ENCODE data around the gene HOMER2.
A peak's percentile ranks its signal among the peaks of the same experiment; 100 is the strongest.
"Not testable (repeated sequence)": the region's sequence is repeated elsewhere in the genome, so short reads cannot be mapped to it uniquely, and the experiment has no call there.

The HOMER2 gene

DNA sequence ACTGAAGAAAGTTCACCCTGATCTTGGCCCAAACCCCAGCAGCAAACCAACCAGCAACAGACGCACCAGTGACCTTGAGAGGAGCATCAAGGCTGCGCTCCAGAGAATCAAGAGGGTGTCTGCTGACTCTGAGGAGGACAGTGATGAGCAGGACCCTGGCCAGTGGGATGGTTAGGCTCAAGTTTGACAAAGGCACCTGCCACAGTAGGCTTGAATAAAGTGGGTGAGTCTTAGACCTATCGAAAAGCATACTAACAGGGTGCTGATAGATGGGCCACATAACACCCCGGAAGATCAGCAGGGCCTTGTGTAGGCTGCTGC, 119.2 kb downstream of the HOMER2 start:
- Histone ChIP-seq H3K27ac (ENCODE audit: low read depth, low read length) (peak overlapping the region; percentile 64), H3K27me3 (ENCODE audit: insufficient read depth, low read length) (no peaks in the 10 kb centered on the region), H3K4me1 (ENCODE audit: control insufficient read depth, insufficient read depth, low read length, unreplicated experiment) (peaks cover 24% of the 10 kb centered on the region), H3K79me2 (ENCODE audit: control insufficient read depth, insufficient read depth, low read length, unreplicated experiment) (peaks cover 4% of the 10 kb centered on the region), H2AFZ (ENCODE audit: low read length, unreplicated experiment) (no peak overlapping the region), H3K4me3 (ENCODE audit: low read depth, low read length) (no peak overlapping the region), H3K36me3 (ENCODE audit: insufficient read depth, low read length) (peaks cover 68% of the 10 kb centered on the region)

DNA sequence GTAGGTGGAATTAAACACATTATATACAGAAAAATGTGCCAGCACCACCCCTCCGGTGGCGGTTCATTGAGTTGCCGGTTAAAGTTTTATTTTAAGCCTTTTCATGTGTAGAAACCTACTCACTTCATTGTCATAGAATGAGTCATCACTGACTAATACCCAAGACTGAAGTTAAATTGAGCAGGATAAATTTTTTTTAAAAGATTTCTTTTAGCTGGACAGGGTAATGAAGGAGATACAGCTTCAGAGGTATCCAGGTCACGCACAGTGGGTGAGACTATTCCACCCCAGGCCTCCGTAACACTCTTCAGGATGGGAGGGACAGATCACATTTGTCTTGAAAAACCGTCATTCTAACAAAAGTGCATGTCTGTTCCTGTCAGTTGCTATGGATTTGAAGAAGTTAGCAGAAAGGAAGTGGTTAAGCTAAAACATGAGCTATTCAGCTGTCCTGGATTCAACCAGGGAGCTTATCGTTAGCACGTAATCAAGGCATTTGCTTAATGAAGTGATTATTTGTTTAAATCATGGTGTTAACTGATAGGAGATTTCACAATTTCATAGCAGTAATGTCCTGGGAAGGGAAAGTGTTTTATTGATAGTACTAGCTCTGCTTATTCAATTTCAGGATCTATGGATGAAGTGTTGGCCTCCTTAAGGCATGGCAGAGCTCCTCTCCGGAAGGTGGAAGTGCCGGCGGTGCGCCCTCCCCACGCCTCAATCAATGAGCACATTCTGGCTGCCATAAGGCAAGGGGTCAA, 119.7 kb downstream of the HOMER2 start:
- H3K27me3 ChIP-seq (ENCODE audit: insufficient read depth, low read length) = no peaks in the 10 kb centered on the region
- peak overlapping the region; percentile 64 for H3K27ac ChIP-seq (ENCODE audit: low read depth, low read length)
- peaks cover 24% of the 10 kb centered on the region for H3K4me1 ChIP-seq (ENCODE audit: control insufficient read depth, insufficient read depth, low read length, unreplicated experiment)
- peaks cover 8% of the 10 kb centered on the region for H3K79me2 ChIP-seq (ENCODE audit: control insufficient read depth, insufficient read depth, low read length, unreplicated experiment)
- peaks cover 68% of the 10 kb centered on the region for H3K36me3 ChIP-seq (ENCODE audit: insufficient read depth, low read length)
- no peak overlapping the region for H2AFZ ChIP-seq (ENCODE audit: low read length, unreplicated experiment)
- H3K4me3 ChIP-seq (ENCODE audit: low read depth, low read length) = peak overlapping the region; percentile 13; the same call in 1 of the 2 replicates

DNA sequence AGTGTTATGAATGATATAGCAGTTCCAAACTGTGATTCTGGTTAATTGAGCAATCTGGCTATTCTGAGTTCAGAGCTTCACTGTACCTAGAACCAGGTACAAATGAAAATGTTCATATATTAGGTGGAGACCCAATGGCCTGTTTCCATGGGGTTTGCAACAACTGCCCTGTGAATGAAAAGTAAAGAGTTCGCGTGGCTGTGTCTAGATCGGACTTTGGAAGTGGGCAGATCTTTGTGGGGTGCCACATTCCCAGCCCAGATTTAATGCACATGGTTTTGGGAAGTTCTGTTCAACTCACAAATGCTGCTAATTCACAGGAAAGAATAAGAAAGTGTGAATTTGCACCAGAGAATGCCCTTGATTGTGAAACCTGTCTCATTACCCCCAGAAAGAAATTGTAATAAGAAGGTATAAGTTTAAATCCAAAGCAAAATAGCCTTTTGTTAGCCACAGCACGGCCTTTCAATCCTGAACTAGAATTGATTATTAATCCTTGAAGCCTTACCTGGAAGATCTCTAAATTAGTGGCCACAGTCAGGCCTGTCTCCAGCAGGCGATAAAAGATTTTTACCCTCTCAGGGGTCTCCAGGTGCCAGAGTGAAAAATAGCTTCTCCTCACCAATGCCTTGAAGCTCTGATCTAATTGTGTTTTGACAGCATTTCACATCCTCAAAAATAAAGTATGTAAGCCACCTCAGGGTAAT, 120.5 kb downstream of the HOMER2 start:
- H3K27ac ChIP-seq (ENCODE audit: low read depth, low read length) = peak overlapping the region; percentile 64
- H2AFZ ChIP-seq (ENCODE audit: low read length, unreplicated experiment) = no peak overlapping the region
- no peaks in the 10 kb centered on the region for H3K27me3 ChIP-seq (ENCODE audit: insufficient read depth, low read length)
- H3K4me1 ChIP-seq (ENCODE audit: control insufficient read depth, insufficient read depth, low read length, unreplicated experiment) = peaks cover 24% of the 10 kb centered on the region
- H3K79me2 ChIP-seq (ENCODE audit: control insufficient read depth, insufficient read depth, low read length, unreplicated experiment) = peaks cover 9% of the 10 kb centered on the region
- H3K36me3 ChIP-seq (ENCODE audit: insufficient read depth, low read length) = peaks cover 69% of the 10 kb centered on the region
- H3K4me3 ChIP-seq (ENCODE audit: low read depth, low read length) = no peak overlapping the region

DNA sequence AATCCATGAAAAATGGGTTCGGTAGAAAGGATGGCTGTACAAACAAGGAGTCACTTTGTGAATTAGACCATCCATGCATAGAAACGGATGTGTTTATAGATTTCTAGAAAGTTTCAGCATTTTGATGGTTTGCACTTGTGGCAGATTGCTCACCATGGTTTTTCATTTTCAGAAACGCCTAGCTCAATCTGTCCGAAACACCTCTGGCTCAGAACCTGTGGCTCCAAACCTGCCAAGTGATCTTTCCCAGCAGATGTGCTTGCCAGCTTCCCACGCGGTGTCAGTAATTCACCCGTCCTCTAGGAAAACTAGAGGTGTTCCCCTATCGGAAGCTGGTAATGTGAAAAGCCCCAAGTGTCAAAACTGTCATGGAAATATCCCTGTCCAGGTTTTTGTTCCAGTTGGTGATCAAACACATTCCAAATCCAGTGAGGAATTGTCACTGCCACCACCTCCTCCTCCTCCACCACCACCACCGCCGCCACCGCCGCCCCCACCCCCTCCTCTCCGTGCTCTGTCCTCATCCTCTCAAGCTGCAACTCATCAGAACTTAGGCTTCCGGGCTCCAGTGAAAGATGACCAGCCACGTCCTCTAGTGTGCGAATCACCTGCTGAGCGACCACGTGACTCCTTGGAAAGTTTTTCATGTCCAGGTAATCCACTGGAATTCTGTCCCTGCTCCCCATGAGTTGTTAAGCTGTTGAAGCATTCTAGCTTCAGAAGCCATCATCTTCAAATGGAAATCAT, 121.9 kb downstream of the HOMER2 start:
- Histone ChIP-seq H3K36me3 (ENCODE audit: insufficient read depth, low read length) (peaks cover 68% of the 10 kb centered on the region), H3K27ac (ENCODE audit: low read depth, low read length) (no peak overlapping the region), H3K4me1 (ENCODE audit: control insufficient read depth, insufficient read depth, low read length, unreplicated experiment) (peaks cover 24% of the 10 kb centered on the region), H3K27me3 (ENCODE audit: insufficient read depth, low read length) (no peaks in the 10 kb centered on the region), H3K4me3 (ENCODE audit: low read depth, low read length) (no peak overlapping the region), H2AFZ (ENCODE audit: low read length, unreplicated experiment) (no peak overlapping the region), H3K79me2 (ENCODE audit: control insufficient read depth, insufficient read depth, low read length, unreplicated experiment) (peaks cover 9% of the 10 kb centered on the region)

DNA sequence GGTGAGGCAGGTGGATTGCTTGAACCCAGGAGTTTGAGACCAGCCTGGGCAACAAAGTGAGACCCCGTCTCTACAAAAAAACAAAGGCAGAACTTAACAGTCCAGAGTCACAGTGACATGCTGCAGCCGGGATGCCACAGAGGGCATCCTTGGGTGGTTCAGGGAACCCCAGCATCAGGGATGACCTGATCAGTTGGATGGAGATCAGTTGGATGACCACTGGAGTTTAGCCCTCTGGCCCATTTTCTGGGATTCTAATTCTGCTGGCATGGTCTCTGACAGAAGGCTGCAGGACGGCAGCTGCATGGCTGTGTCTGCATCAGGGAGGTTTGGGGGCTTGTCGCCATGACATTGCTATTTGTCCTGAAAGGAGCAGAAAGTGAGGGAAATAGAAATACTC, 123.3 kb downstream of the HOMER2 start:
- no peak overlapping the region for H2AFZ ChIP-seq (ENCODE audit: low read length, unreplicated experiment)
- no peak overlapping the region for H3K27ac ChIP-seq (ENCODE audit: low read depth, low read length)

DNA sequence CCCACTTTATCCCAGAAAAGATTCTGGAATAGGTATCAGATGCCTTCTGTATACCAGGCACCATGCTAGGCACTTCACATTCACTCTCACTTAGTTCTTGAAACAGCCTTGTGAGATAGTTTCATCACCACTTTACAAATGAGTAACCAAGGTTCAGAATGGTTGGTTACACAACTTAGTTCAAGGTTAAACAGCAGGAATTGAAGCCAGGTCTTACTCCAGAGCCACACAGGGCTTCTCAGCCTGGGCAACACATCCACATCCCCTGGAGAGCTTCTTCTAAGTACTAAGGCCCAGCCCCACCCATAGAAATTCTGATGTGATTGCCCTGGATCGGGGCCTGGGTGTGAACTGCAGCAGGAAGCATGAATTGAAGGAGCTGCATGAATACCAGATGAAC, 124.4 kb downstream of the HOMER2 start:
- Histone ChIP-seq H3K27ac (ENCODE audit: low read depth, low read length) (no peak overlapping the region), H3K79me2 (ENCODE audit: control insufficient read depth, insufficient read depth, low read length, unreplicated experiment) (peaks cover 7% of the 10 kb centered on the region), H3K4me1 (ENCODE audit: control insufficient read depth, insufficient read depth, low read length, unreplicated experiment) (peaks cover 20% of the 10 kb centered on the region), H2AFZ (ENCODE audit: low read length, unreplicated experiment) (no peak overlapping the region), H3K4me3 (ENCODE audit: low read depth, low read length) (no peak overlapping the region), H3K36me3 (ENCODE audit: insufficient read depth, low read length) (peaks cover 57% of the 10 kb centered on the region), H3K27me3 (ENCODE audit: insufficient read depth, low read length) (no peaks in the 10 kb centered on the region)

More for the DNA sequence above, 123.3 kb downstream of the HOMER2 start:
- Histone ChIP-seq H3K4me3 (ENCODE audit: low read depth, low read length) (no peak overlapping the region), H3K27me3 (ENCODE audit: insufficient read depth, low read length) (no peaks in the 10 kb centered on the region), H3K36me3 (ENCODE audit: insufficient read depth, low read length) (peaks cover 59% of the 10 kb centered on the region), H3K79me2 (ENCODE audit: control insufficient read depth, insufficient read depth, low read length, unreplicated experiment) (peaks cover 6% of the 10 kb centered on the region), H3K4me1 (ENCODE audit: control insufficient read depth, insufficient read depth, low read length, unreplicated experiment) (peaks cover 24% of the 10 kb centered on the region)

DNA sequence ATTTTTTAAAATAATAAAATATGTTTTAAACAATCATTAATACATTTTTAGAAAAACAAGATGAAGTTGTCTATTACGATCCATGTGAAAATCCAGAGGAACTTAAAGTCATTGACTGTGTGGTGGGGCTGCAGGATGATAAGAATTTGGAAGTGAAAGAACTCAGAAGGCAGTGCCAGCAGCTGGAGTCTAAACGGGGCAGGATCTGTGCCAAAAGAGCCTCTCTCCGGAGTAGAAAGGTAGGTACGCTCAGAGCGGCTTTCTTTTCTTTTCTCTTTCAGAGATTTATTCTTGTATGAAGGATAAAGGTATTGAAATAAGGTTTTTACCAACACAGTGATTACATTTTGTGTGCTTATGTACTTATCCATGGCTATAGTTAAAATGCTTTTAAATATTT, 129.5 kb downstream of the HOMER2 start:
- Histone ChIP-seq H3K4me1 (ENCODE audit: control insufficient read depth, insufficient read depth, low read length, unreplicated experiment) (peaks cover 12% of the 10 kb centered on the region), H3K79me2 (ENCODE audit: control insufficient read depth, insufficient read depth, low read length, unreplicated experiment) (peaks cover 4% of the 10 kb centered on the region), H2AFZ (ENCODE audit: low read length, unreplicated experiment) (no peak overlapping the region), H3K27me3 (ENCODE audit: insufficient read depth, low read length) (no peaks in the 10 kb centered on the region), H3K36me3 (ENCODE audit: insufficient read depth, low read length) (peaks cover 54% of the 10 kb centered on the region), H3K4me3 (ENCODE audit: low read depth, low read length) (no peak overlapping the region), H3K27ac (ENCODE audit: low read depth, low read length) (no peak overlapping the region)

DNA sequence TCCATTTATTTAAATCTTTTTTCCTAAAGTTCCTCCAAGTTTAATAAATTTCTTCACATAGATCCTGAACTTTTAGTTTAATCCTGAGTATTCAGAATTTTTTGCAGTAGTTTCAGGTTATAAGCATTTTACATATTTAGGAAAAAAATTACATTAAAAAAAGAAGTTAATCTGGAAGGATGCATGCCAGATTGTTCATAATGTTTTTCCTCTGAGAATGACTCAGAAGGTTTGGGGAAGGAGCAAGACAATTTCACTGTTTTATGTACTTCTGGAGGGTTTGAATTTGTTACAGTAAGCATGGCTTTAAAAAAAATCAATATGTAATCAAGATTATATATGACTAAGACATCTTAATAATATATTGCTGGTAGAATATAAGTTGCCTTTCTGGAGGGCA, 130.7 kb downstream of the HOMER2 start:
- peaks cover 45% of the 10 kb centered on the region for H3K36me3 ChIP-seq (ENCODE audit: insufficient read depth, low read length)
- peaks cover 12% of the 10 kb centered on the region for H3K4me1 ChIP-seq (ENCODE audit: control insufficient read depth, insufficient read depth, low read length, unreplicated experiment)
- peak overlapping the region; percentile 47 for H3K27ac ChIP-seq (ENCODE audit: low read depth, low read length)
- H3K4me3 ChIP-seq (ENCODE audit: low read depth, low read length); H2AFZ ChIP-seq (ENCODE audit: low read length, unreplicated experiment); H3K79me2 ChIP-seq (ENCODE audit: control insufficient read depth, insufficient read depth, low read length, unreplicated experiment); H3K27me3 ChIP-seq (ENCODE audit: insufficient read depth, low read length): not testable (repeated sequence)

DNA sequence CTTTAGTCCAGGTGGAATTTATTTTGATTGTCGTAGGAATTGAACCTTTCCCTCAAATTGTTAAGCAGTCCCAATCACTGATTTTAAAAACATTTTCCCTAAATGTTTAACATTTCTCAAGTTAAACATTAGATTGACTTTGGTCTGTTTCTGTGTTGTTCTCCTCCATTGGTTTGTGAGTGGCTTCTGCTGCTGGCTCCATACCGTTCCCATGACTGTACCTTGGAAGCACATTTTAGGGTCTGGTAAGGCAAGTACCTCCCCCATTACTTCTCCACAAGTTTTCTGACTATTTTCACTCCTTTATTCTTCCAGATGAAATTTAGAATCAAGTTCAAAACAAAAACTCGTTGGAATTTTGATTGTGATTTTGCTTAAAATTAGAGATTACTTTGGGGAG, 131.1 kb downstream of the HOMER2 start:
- peaks cover 43% of the 10 kb centered on the region for H3K36me3 ChIP-seq (ENCODE audit: insufficient read depth, low read length)
- not testable (repeated sequence) for H3K79me2 ChIP-seq (ENCODE audit: control insufficient read depth, insufficient read depth, low read length, unreplicated experiment); H3K27me3 ChIP-seq (ENCODE audit: insufficient read depth, low read length); H2AFZ ChIP-seq (ENCODE audit: low read length, unreplicated experiment); H3K4me3 ChIP-seq (ENCODE audit: low read depth, low read length)
- peak overlapping the region; percentile 47 for H3K27ac ChIP-seq (ENCODE audit: low read depth, low read length)
- peaks cover 12% of the 10 kb centered on the region for H3K4me1 ChIP-seq (ENCODE audit: control insufficient read depth, insufficient read depth, low read length, unreplicated experiment)

DNA sequence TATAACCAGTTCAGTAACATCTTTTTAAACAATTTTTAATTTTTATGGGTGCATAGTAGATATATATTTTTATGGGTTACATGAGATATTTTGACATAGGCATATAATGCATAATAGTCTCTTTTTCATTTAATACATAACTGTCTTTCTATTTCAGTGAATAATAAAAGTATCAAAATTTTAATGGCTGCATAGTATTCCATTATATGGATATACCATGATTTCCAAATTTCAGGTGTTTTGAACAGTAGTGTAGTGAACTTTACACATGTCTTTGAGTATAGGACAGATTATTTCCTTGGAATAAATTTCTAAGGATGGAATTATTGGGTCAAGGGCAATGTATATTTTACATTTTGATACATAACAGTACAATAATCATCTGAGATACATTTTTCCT, 132.4 kb downstream of the HOMER2 start:
- Histone ChIP-seq H3K4me1 (ENCODE audit: control insufficient read depth, insufficient read depth, low read length, unreplicated experiment) (peaks cover 12% of the 10 kb centered on the region), H3K27me3 (ENCODE audit: insufficient read depth, low read length) (no peaks in the 10 kb centered on the region), H2AFZ (ENCODE audit: low read length, unreplicated experiment) (no peak overlapping the region), H3K4me3 (ENCODE audit: low read depth, low read length) (no peak overlapping the region), H3K79me2 (ENCODE audit: control insufficient read depth, insufficient read depth, low read length, unreplicated experiment) (peaks cover 12% of the 10 kb centered on the region), H3K27ac (ENCODE audit: low read depth, low read length) (no peak overlapping the region), H3K36me3 (ENCODE audit: insufficient read depth, low read length) (peaks cover 49% of the 10 kb centered on the region)
